PC-3 (cell line): Measurements from ENCODE around the gene FUT2. TPM values are rescaled to one million over a fixed set of nuclear protein-coding genes. Genes with fewer than 3 reads are reported as not detected.

Source experiments
- ATAC-seq: fragments of 200-7000 bp; cut with Tn5 transposase; 2 replicates; pipeline ENCODE4 v1.9.1; 2020; ENCODE audit warnings: mild to moderate bottlenecking, moderate library complexity
- BruUV-seq: library from RNA; stranded (reverse); fragments of 400-500 nt; replicated peaks from 2 replicates; lab custom pipeline; 2021; lab: Mats Ljungman, UMichigan
- CTCF ChIA-PET: fragments of 300-600 bp; sonication (Branson Sonifier 250); formaldehyde crosslinking; loops from one replicate; lab custom pipeline; 2022; ENCODE audit warnings: antibody characterized with exemption; lab: Charles Lee
- POLR2A ChIA-PET: fragments of 300-600 bp; sonication (Branson Sonifier 250); formaldehyde crosslinking; loops from one replicate; lab custom pipeline; 2022; ENCODE audit warnings: antibody characterized with exemption; ENCODE audit not compliant: unreplicated experiment; lab: Charles Lee
- DNase-seq: peaks from one replicate; pipeline ENCODE4 v3.0.0-alpha.2; 2015
- H2AFZ ChIP-seq: fragments of 300-600 bp; sonication (generic); 2 replicates; pipeline ENCODE4 v1.6.0; 2016; ENCODE audit warnings: antibody characterized with exemption, low read length
- H3F3A ChIP-seq: fragments of 300-600 bp; sonication (generic); one replicate; pipeline ENCODE4 v1.6.0; 2017; ENCODE audit warnings: antibody characterized with exemption, low read length, control low read depth, mild to moderate bottlenecking; ENCODE audit not compliant: unreplicated experiment
- H3K27ac ChIP-seq: fragments of 300-600 bp; sonication (generic); 2 replicates; pipeline ENCODE4 v1.5.1; 2016; ENCODE audit warnings: mild to moderate bottlenecking, low read length
- H3K27me3 ChIP-seq: fragments of 300-600 bp; sonication (generic); 2 replicates; pipeline ENCODE4 v1.6.1; 2016; ENCODE audit warnings: low read length, mixed read lengths
- H3K36me3 ChIP-seq: fragments of 300-600 bp; sonication (generic); 2 replicates; pipeline ENCODE4 v1.6.1; 2016; ENCODE audit warnings: low read depth, mixed run types, low read length, mixed read lengths
- H3K4me1 ChIP-seq: fragments of 300-600 bp; sonication (generic); 2 replicates; pipeline ENCODE4 v1.5.1; 2016; ENCODE audit warnings: low read length; ENCODE audit not compliant: insufficient read depth
- H3K4me2 ChIP-seq: fragments of 300-600 bp; sonication (generic); 2 replicates; pipeline ENCODE4 v1.6.0; 2016; ENCODE audit warnings: low read length
- H3K4me3 ChIP-seq: fragments of 300-600 bp; sonication (generic); 2 replicates; pipeline ENCODE4 v1.5.1; 2016; ENCODE audit warnings: mild to moderate bottlenecking, low read length, mixed read lengths
- H3K79me2 ChIP-seq: fragments of 300-600 bp; sonication (generic); 2 replicates; pipeline ENCODE4 v1.6.1; 2017; ENCODE audit warnings: low read length, mixed read lengths
- H3K9ac ChIP-seq: fragments of 300-600 bp; sonication (generic); 2 replicates; pipeline ENCODE4 v1.6.0; 2016; ENCODE audit warnings: mild to moderate bottlenecking, low read length
- H3K9me2 ChIP-seq: fragments of 300-600 bp; sonication (generic); replicated peaks from 2 replicates; pipeline ENCODE4 v1.6.1; 2016; ENCODE audit warnings: mixed run types, low read length, mixed read lengths
- H3K9me3 ChIP-seq: fragments of 300-600 bp; sonication (generic); 2 replicates; pipeline ENCODE4 v1.6.1; 2016; ENCODE audit warnings: low read length, mixed read lengths
- H4K20me1 ChIP-seq: fragments of 300-600 bp; sonication (generic); 2 replicates; pipeline ENCODE4 v1.6.1; 2016; ENCODE audit warnings: low read length, mixed read lengths
- CTCF ChIP-seq: fragments of 300-600 bp; sonication (generic); conservative IDR thresholded peaks from 2 replicates; pipeline ENCODE4 v1.5.1; 2017; ENCODE audit warnings: antibody characterized with exemption, low read depth, mild to moderate bottlenecking, low read length
- EZH2 ChIP-seq: fragments of 300-600 bp; sonication (generic); IDR thresholded peaks from one replicate; pipeline ENCODE4 v1.6.1; 2017; ENCODE audit warnings: antibody characterized with exemption, mild to moderate bottlenecking, low read length; ENCODE audit not compliant: unreplicated experiment
- EZH2phosphoT487 ChIP-seq: fragments of 300-600 bp; sonication (generic); IDR thresholded peaks from 2 replicates; pipeline ENCODE4 v1.6.1; 2018; ENCODE audit warnings: mild to moderate bottlenecking, antibody characterized with exemption, low read length, borderline replicate concordance
- intact Hi-C: fragments of 100-400 bp; cut with micrococcal nuclease; formaldehyde crosslinking; loops from 2 replicates; pipeline ENCODE4 v1.9.0; 2023
- total RNA-seq: library from RNA; depleted of rRNA; stranded (reverse); fragments of >200 nt; gene quantifications from 2 replicates; pipeline ENCODE4 v1.2.3, GENCODE V29; 2014

FUT2 gene
- total RNA-seq, 1 experiment from 2014 or later = 0.69 TPM

DNA sequence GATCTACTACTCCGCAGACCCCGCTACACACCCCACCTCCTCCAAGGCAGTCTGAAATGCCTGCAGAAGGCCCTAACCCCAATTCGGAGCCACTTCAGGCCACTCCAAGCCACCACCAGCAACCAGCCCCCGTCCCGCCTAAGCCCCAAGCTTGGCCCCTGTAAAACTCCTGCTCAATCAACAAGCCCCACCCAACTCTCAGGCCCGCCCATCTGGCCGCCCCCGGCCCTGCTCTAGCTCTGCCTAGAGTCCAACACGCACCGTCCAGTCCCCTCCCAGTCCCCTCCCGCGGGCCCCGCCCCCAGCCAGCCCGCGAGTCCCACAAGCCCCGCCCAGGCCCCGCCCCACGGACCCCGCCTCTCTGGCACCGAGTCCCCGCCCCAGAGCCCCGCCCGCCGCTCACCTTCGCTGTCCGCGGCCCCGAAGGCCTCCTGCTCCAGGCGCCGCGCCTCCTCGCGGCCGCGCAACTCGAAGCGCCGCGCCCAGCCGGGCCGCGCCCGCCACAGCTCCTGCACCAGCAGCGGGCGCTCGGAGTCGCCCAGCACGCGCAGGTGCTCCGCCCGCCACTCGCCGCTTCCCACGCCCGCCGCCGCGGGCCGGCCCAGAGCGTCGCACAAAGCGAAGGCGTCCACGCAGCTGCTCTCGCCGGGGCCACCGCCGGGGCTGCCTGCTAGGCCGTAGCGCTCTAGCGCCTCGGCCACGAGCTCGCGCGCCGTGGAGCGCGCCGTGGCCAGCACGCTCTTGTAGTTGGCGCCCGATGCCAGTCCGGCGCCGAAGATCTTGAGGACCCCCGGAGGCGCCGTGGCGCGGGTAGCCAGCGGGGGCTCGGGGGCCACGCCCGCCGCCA is 43.0 kb downstream of the FUT2 start:
- no TSS peak for BruUV-seq
- ChIA-PET CTCF (interaction anchor here (1.3 kb wide), 1 partner anchor 93 kb away, joined by 5 read pairs; the partner anchor contains the start of gene CA11), POLR2A (no interaction called here)
- Histone ChIP-seq H3K9me3 (no peaks in the 10 kb centered on the region), H2AFZ (peak overlapping the region; percentile 64), H4K20me1 (no peaks in the 10 kb centered on the region), H3K4me3 (no peak overlapping the region), H3K27me3 (no peaks in the 10 kb centered on the region), H3F3A (no peaks in the 10 kb centered on the region), H3K4me1 (no peaks in the 10 kb centered on the region; the same call in 1 of the 2 replicates), H3K4me2 (peak overlapping the region; percentile 57), H3K9ac (no peak overlapping the region), H3K27ac (no peak overlapping the region), H3K9me2 (no peaks in the 10 kb centered on the region), H3K79me2 (no peaks in the 10 kb centered on the region), H3K36me3 (no peaks in the 10 kb centered on the region)
- ATAC-seq (peak; percentile 96), DNase-seq (peak; percentile 87)
- TF ChIP-seq EZH2phosphoT487 (no peak), CTCF (peak; percentile 27; the same call in 1 of the 2 replicates)
- intact Hi-C loops = no loop called here

DNA sequence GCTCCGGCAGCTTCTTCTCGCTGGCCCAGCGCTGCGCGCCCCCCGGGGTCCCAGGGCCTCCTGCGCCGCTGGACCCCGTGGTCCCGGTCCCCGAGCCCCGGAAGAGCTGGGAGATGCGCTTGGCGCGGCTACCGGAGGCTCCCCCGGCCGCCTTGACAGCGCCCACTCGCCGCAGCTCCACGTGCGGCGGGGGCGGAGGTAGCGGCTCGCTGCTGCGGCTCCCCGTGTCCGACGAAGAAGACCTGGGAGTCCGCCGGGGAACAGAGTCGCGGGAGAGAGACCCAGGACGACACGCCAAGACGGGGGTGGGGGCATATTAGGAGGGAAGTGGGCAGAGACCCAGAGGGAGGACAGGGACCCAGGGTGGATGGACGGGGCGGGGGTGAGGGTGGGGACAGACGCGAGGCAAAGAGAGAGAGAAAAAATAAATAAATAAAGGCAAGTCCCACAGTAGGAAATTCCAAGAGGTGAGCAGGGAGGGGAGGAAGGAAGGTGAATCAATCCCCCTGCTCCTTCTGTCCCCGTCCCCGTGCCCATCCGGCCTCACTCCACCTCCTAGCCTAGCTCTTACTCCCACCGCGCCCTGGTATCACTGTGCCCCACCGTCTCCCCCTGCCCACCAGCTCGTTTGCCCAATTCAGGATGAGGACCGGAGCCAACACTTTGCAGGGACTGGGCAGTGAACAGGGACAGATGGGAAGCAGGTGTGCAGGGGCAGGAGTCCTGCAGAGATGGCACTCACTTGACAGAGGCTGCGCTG is 43.8 kb downstream of the FUT2 start:
- Histone ChIP-seq H3F3A (no peaks in the 10 kb centered on the region), H2AFZ (peak overlapping the region; percentile 42; the same call in 1 of the 2 replicates), H3K4me3 (no peak overlapping the region), H3K4me2 (peak overlapping the region; percentile 57; the same call in 1 of the 2 replicates), H3K9ac (no peak overlapping the region), H3K9me3 (no peaks in the 10 kb centered on the region), H3K27ac (no peak overlapping the region), H4K20me1 (no peaks in the 10 kb centered on the region), H3K36me3 (no peaks in the 10 kb centered on the region), H3K9me2 (no peaks in the 10 kb centered on the region), H3K4me1 (no peaks in the 10 kb centered on the region; the same call in 1 of the 2 replicates), H3K27me3 (no peaks in the 10 kb centered on the region), H3K79me2 (no peaks in the 10 kb centered on the region)
- intact Hi-C loops = no loop called here
- POLR2A ChIA-PET = interaction anchor here (0.6 kb wide), 1 partner anchor 394 kb away, joined by 5 read pairs; no protein-coding TSS in a partner anchor
- ATAC-seq (no peak), DNase-seq (no peak)
- no TSS peak for BruUV-seq
- CTCF ChIA-PET = interaction anchor here (1.3 kb wide), 1 partner anchor 94 kb away, joined by 5 read pairs; the partner anchor contains the start of gene CA11
- TF ChIP-seq EZH2 (no peak), CTCF (no peak), EZH2phosphoT487 (no peak)
